OCI-LY1 (cell line): ENCODE measurements around the gene PPP6R1.
"Not testable (repeated sequence)": the region's sequence is repeated elsewhere in the genome, so short reads cannot be mapped to it uniquely, and the experiment has no call there.

Source experiments
- H2AFZ ChIP-seq: fragments of 200-600 bp; sonication (generic), shearing (Covaris generic); 2 replicates; pipeline ENCODE4 v1.6.0; 2014; ENCODE audit warnings: antibody characterized with exemption, mild to moderate bottlenecking, low read length
- H3F3A ChIP-seq: fragments of 200-600 bp; sonication (generic), shearing (Covaris generic); 2 replicates; pipeline ENCODE4 v1.6.0; 2014; ENCODE audit warnings: mild to moderate bottlenecking, antibody characterized with exemption, low read length, moderate library complexity; ENCODE audit not compliant: insufficient read depth
- H3K27ac ChIP-seq: fragments of 200-600 bp; sonication (generic); 2 replicates; pipeline ENCODE4 v1.5.1; 2014; ENCODE audit warnings: low read length, mixed run types, mild to moderate bottlenecking, low read depth; ENCODE audit not compliant: poor library complexity, severe bottlenecking
- H3K27me3 ChIP-seq: fragments of 200-600 bp; sonication (generic); 2 replicates; pipeline ENCODE4 v1.6.0; 2014; ENCODE audit warnings: antibody characterized with exemption, mild to moderate bottlenecking, low read length, moderate library complexity; ENCODE audit not compliant: insufficient read depth
- H3K36me3 ChIP-seq: fragments of 200-600 bp; sonication (generic); 2 replicates; pipeline ENCODE4 v1.6.1; 2014; ENCODE audit warnings: mild to moderate bottlenecking, antibody characterized with exemption, low read length, moderate library complexity, mixed read lengths; ENCODE audit not compliant: insufficient read depth
- H3K4me1 ChIP-seq: fragments of 200-600 bp; sonication (generic); 2 replicates; pipeline ENCODE4 v1.5.1; 2014; ENCODE audit warnings: mild to moderate bottlenecking, low read length, moderate library complexity; ENCODE audit not compliant: insufficient read depth, severe bottlenecking
- H3K4me2 ChIP-seq: fragments of 200-600 bp; sonication (generic), shearing (Covaris generic); 2 replicates; pipeline ENCODE4 v1.6.1; 2014; ENCODE audit warnings: low read length
- H3K4me3 ChIP-seq: fragments of 200-600 bp; sonication (generic); 2 replicates; pipeline ENCODE4 v1.5.1; 2014; ENCODE audit warnings: low read length, low read depth, mild to moderate bottlenecking, mixed read lengths; ENCODE audit not compliant: poor library complexity, severe bottlenecking
- H3K79me2 ChIP-seq: fragments of 200-600 bp; shearing (Covaris generic); 2 replicates; pipeline ENCODE4 v1.6.1; 2016; ENCODE audit warnings: mixed run types, low read length, mixed read lengths; ENCODE audit not compliant: insufficient read depth
- H3K9ac ChIP-seq: fragments of 200-600 bp; sonication (generic), shearing (Covaris generic); 2 replicates; pipeline ENCODE4 v1.6.1; 2014; ENCODE audit warnings: mild to moderate bottlenecking, low read length, mixed read lengths
- H3K9me2 ChIP-seq: fragments of 200-600 bp; sonication (generic), shearing (Covaris generic); 2 replicates; pipeline ENCODE4 v1.6.1; 2014; ENCODE audit warnings: low read depth, mild to moderate bottlenecking, low read length, mixed read lengths
- H3K9me3 ChIP-seq: fragments of 200-600 bp; shearing (Covaris generic); 2 replicates; pipeline ENCODE4 v1.6.1; 2014; ENCODE audit warnings: low read length, mixed read lengths
- H4K20me1 ChIP-seq: fragments of 200-600 bp; sonication (generic), shearing (Covaris generic); 2 replicates; pipeline ENCODE4 v1.6.0; 2016; ENCODE audit warnings: mild to moderate bottlenecking, low read length; ENCODE audit not compliant: insufficient read depth
- EZH2 ChIP-seq: fragments of 200-600 bp; sonication (generic), shearing (Covaris generic); IDR thresholded peaks from 2 replicates; pipeline ENCODE4 v1.8.0; 2017; ENCODE audit warnings: borderline replicate concordance, mixed run types, mild to moderate bottlenecking, antibody characterized with exemption, low read length, moderate library complexity, mixed read lengths
- TF ChIP-seq, protein P1 (sequence below): fragments of 200-600 bp; sonication (generic), shearing (Covaris generic); IDR thresholded peaks from 2 replicates; pipeline ENCODE4 v1.5.1; 2017; ENCODE audit warnings: mild to moderate bottlenecking, antibody characterized with exemption, low read length, moderate library complexity, mixed read lengths

The PPP6R1 gene

GRCh38 chr19:55209693-55210472 lies 48.9 kb downstream of the PPP6R1 start:
- Histone ChIP-seq H3K36me3 (no peaks in the 10 kb centered on the region), H3K9me3 (no peaks in the 10 kb centered on the region), H3K9me2 (no peaks in the 10 kb centered on the region), H3K9ac (no peak overlapping the region), H3K79me2 (no peaks in the 10 kb centered on the region), H3K4me2 (no peak overlapping the region), H2AFZ (no peak overlapping the region), H3K27ac (no peak overlapping the region), H4K20me1 (no peaks in the 10 kb centered on the region), H3K27me3 (no peaks in the 10 kb centered on the region), H3F3A (no peaks in the 10 kb centered on the region), H3K4me1 (no peaks in the 10 kb centered on the region), H3K4me3 (no peak overlapping the region)
- TF ChIP-seq EZH2, result no peak
- TF ChIP-seq, protein P1, sequence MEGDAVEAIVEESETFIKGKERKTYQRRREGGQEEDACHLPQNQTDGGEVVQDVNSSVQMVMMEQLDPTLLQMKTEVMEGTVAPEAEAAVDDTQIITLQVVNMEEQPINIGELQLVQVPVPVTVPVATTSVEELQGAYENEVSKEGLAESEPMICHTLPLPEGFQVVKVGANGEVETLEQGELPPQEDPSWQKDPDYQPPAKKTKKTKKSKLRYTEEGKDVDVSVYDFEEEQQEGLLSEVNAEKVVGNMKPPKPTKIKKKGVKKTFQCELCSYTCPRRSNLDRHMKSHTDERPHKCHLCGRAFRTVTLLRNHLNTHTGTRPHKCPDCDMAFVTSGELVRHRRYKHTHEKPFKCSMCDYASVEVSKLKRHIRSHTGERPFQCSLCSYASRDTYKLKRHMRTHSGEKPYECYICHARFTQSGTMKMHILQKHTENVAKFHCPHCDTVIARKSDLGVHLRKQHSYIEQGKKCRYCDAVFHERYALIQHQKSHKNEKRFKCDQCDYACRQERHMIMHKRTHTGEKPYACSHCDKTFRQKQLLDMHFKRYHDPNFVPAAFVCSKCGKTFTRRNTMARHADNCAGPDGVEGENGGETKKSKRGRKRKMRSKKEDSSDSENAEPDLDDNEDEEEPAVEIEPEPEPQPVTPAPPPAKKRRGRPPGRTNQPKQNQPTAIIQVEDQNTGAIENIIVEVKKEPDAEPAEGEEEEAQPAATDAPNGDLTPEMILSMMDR, result no peak

DNA sequence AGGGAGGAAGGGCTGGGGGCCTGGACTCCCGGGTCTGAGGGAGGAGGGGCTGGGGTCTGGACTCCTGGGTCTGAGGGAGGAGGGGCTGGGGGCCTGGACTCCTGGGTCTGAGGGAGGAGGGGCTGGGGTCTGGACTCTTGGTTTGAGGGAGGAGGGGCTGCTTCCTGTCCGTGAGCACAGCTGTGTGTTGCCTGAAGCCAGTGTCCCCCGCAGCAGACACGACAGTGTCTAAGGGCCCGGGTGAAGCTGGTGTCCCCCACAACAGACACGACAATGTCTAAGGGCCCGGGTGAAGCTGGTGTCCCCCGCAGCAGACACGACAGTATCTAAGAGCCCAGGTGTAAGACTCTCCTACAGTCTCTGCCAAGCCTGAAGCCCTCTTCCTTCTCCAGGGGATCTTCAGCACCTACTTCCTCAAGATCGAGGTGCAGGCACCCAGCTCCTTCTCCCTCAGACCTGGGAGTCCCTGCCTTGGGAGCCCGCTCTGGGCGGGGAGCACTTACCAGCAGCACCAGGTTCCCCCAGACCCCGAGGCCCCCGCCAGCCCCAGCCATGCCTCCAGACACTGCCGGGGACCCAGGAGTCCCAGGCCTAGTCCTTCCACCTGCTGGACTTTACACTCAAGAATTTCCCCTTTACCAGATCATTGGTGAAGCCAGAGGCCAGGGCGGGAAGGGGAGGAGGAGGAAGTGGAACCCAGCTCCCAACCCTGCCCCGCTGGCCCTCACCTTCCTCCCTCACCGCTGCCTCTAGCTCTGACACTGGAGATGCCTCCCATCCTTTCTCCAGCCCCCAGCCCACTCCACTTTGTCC lies 49.7 kb downstream of the PPP6R1 start, which contains the start of gene PTPRH:
Gene PTPRH, minus strand, starts transcription at position 622 of the 813 bp plus-strand sequence. Its CDS starts 68 bp downstream, at position 554.
- H3K4me3 ChIP-seq, result no peak within 1 kb of the TSS
- H3K27me3 ChIP-seq, result no peaks in the 10 kb centered on the region
- H3K36me3 ChIP-seq, result no peaks in the 10 kb centered on the region
- H3K9me3 ChIP-seq, result no peaks in the 10 kb centered on the region
- no peaks in the 10 kb centered on the region for H3K4me1 ChIP-seq
- H4K20me1 ChIP-seq, result no peaks in the 10 kb centered on the region
- H3K79me2 ChIP-seq, result no peaks in the 10 kb centered on the region
- no peak within 1 kb of the TSS for H3K4me2 ChIP-seq
- no peak for TF ChIP-seq EZH2
- TF ChIP-seq, protein P1, result no peak
- no peak within 1 kb of the TSS for H3K9ac ChIP-seq
- no peaks in the 10 kb centered on the region for H3K9me2 ChIP-seq
- H3K27ac ChIP-seq, result no peak within 1 kb of the TSS
- H3F3A ChIP-seq, result no peaks in the 10 kb centered on the region
- H2AFZ ChIP-seq, result no peak within 1 kb of the TSS

- no peak overlapping the region for H3K4me2 ChIP-seq
- H2AFZ ChIP-seq, result no peak overlapping the region
- no peak for TF ChIP-seq EZH2
- TF ChIP-seq, protein P1, result no peak
- no peak overlapping the region for H3K9ac ChIP-seq
- no peaks in the 10 kb centered on the region for H3K4me1 ChIP-seq
- H3K27ac ChIP-seq, result no peak overlapping the region
- no peaks in the 10 kb centered on the region for H3K9me3 ChIP-seq
- no peaks in the 10 kb centered on the region for H3K79me2 ChIP-seq
- no peaks in the 10 kb centered on the region for H3F3A ChIP-seq
- H4K20me1 ChIP-seq, result no peaks in the 10 kb centered on the region
- no peak overlapping the region for H3K4me3 ChIP-seq
- H3K36me3 ChIP-seq, result no peaks in the 10 kb centered on the region
- H3K9me2 ChIP-seq, result no peaks in the 10 kb centered on the region
- no peaks in the 10 kb centered on the region for H3K27me3 ChIP-seq
These were observed 51.9 kb downstream of the PPP6R1 start for GRCh38 chr19:55206664-55207500.

DNA sequence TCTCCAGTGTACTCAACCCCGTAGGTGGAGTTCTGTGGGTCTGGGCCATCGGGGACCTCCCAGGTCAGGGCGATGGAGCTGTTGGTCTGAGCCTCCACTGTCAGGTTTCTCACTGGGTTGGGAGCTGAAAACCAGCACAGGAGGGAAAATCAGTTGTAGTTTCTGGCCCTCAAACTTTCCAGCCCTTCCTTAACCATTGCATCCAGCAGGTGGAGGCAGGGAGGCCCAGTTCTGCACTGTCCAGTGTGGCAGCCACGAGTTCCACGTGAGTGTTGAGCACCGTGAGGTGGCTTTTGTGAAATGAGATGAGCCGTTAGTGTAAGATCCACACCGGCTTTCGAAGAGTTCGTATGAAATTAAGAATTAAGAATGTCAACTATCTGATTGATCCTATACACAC lies 56.6 kb downstream of the PPP6R1 start:
- H3K9me2 ChIP-seq, H3K36me3 ChIP-seq, H3K4me3 ChIP-seq, H3K9ac ChIP-seq, H3K79me2 ChIP-seq, H3K4me1 ChIP-seq, H3K27me3 ChIP-seq, H4K20me1 ChIP-seq, H2AFZ ChIP-seq, H3K27ac ChIP-seq, H3K9me3 ChIP-seq, H3K4me2 ChIP-seq, H3F3A ChIP-seq: not testable (repeated sequence)
